ENCODE measurements around the gene MMP20.
"Not testable (repeated sequence)": the region's sequence is repeated elsewhere in the genome, so short reads cannot be mapped to it uniquely, and the experiment has no call there.

Gene MMP20

GRCh38 chr11:102625177-102625576 lies at the start of gene MMP20:
TSS of gene MMP20 (minus strand) at chr11:102625332. CDS start at chr11:102625319, 13 bp downstream.
- DNase-seq (ENCODE audit: low spot score): no peak

DNA sequence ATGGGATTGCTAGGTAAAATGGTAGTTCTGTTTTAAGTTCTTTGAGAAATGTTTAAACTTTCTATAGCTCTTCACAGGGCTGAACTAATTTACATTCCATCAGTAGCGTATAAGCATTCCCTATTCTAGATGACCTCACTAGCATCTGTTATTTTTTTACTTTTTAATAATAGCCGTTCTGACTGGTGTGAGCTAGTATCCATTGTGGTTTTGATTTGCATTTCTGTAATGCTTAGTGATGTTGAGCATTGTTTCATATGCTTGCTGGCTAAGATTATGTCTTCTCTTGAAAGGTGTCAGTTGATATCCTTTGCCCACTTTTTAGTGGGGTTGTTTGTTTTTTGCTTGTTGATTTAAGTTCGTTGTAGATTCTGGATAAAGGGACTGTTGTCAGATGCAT lies 44.5 kb upstream of the MMP20 start:
- DNase-seq (ENCODE audit: low spot score): no peak

DNA sequence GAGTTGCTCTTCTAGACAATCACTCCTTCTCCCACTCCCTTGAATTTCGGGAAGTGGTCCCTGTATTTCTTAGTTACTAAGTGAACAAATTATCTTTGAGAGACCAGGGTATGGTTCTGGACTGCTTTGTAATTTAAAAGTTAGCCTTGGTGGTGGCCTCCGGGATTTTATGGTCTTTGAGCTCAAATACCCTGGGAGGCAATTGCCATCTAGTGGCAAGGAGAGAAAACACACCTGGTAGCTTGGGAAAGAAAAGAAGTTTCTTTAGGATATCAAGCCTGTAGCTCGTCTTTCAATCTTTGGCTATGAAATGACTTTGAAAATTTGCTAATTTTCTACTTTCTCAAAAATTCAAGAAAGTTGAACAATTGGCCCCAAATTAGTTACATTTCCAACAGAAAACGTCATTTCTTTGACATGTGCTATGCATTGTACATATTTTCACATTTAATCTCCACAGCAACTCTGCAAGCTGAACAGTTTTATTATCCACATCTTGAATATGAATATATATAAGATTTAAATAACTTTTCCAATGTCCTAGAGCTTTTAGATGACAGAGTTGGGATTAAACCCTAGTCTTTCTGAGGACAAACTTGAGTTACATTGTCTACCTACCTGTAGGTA lies 41.3 kb upstream of the MMP20 start:
- DNase-seq (ENCODE audit: low spot score): peak; percentile 18

GRCh38 chr11:102664001-102664752 lies 39.0 kb upstream of the MMP20 start:
- DNase-seq (ENCODE audit: low spot score): no peak

- no peak for DNase-seq (ENCODE audit: low spot score)
Observed at GRCh38 chr11:102662607-102663006, 37.5 kb upstream of the MMP20 start.

DNA sequence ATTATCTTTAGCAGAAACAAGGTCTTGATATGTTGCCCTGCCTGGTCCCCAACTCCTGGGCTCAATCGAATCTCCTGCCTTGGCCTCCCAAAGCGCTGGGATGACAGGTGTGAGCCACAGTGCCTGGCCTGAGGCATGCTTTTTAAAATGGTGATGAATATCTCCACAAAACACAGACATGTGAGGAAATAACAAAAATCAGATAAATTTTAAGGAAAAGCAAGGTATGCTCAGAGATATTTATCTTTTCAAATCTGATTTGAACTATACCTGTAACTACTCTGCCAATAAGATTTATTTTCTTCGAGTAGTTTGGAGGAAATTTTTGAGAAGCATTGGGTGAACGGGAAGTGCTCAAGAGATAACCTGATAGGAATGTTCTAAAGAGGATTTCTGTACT lies 35.9 kb upstream of the MMP20 start:
- no peak for DNase-seq (ENCODE audit: low spot score)

DNA sequence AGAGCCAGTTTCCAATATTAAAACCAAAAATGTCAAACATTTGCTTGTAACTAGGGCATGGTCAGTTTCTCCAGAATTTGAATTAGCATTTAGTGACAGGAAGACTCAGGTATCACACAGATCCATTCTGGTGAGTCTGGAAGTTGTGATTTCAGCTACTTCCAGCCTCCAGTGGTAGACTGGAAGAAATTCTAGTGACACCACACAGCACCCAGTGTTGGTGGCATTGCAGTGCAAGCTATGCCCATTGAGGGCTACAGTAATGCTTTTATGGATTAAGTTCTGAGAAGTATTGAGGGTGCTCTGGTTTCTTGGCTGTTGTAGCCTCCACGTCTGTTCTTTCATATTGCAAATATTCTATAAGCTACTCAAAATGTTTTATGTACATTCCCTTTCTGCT lies 31.4 kb upstream of the MMP20 start:
- DNase-seq (ENCODE audit: low spot score): no peak

GRCh38 chr11:102655547-102655946 lies 30.4 kb upstream of the MMP20 start:
- no peak for DNase-seq (ENCODE audit: low spot score)

- no peak for DNase-seq (ENCODE audit: low spot score)
Observed at GRCh38 chr11:102654761-102655160, 29.6 kb upstream of the MMP20 start.

DNA sequence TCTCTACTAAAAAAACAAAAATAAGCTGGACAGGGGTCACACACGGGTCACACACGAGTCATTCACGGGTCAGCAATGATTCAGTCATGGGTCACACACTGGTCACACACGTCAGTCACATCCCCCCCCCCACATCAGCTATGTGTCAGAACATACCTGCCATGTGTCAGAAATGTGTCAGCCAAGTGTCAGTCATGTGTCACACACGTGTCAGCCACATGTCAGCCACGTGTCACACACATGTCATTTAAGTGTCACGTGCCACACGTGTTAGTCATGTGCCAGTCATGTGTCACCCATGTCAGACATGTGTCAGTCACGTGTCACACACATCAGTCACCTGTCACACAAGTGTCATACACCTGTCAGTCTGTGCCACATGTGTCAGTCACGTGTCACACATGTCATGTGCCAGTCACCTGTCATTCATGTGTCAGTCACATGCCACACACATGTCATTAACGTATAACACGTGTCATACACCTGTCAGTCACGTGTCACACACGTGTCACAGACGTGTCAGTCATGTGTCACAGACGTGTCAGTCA lies 28.7 kb upstream of the MMP20 start:
- no peak for DNase-seq (ENCODE audit: low spot score)

DNA sequence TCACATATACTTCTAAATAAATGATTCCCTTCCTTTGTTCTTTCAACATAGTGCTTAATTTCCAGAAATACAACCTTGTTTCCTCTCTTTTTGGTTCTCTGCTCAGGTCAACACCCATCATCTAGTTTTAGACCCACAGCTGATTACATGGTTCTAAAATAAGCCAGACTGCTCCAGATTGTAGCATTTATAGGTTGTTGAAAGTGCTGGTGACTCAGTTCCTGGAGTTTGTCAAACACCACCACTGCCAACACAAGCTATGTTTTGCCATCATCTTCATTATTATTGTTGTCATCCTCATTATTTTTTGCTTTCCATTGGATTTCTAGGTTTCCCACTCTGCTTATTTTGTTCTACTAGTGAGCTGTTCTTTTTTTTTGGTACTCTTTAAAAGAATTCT lies 22.3 kb upstream of the MMP20 start:
- no peak for DNase-seq (ENCODE audit: low spot score)

GRCh38 chr11:102643941-102644340 lies 18.8 kb upstream of the MMP20 start:
- DNase-seq (ENCODE audit: low spot score): no peak

- DNase-seq (ENCODE audit: low spot score): no peak
Observed at GRCh38 chr11:102640946-102641345, 15.8 kb upstream of the MMP20 start.

- DNase-seq (ENCODE audit: low spot score): no peak
Observed at GRCh38 chr11:102639656-102640055, 14.5 kb upstream of the MMP20 start.

DNA sequence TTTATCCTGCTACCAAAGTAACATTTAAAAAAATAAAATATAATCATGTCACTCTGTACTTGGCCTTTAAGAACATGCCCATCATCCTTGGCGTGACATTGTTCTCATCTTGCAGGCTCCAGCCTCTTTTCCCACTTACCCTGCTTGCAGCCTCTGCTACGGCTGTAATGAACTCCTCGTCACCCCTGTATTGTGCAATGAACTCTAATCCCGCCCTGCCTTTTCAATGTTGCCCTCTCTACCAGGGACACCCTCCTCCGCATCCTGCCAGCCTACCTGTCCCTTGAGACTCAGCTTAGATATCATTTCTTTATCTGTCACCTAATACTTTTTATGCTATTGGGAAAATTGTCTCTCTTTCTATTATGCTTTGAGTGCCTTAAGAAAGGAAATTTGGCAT lies 12.6 kb upstream of the MMP20 start:
- DNase-seq (ENCODE audit: low spot score): no peak

- DNase-seq (ENCODE audit: low spot score): no peak
Observed at GRCh38 chr11:102633385-102634026, 8.4 kb upstream of the MMP20 start.

DNA sequence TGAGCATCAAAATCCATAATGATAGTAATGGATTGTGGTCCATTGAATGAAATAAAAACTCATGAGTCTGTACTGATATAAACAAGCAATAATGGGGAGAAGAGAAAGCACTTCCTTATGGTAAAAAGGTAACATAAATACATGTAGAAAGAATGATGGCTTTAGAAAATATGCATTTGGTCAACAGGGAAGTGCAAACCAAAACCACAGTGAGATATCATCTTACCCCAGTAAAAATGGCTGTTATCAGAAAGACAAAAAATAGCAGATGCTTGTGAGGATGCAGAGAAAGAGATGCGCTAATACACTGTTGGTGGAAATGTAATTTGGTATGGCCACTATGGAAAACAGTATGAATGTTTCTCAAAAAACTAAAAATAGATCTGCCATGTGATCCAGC lies 6.9 kb upstream of the MMP20 start:
- no peak for DNase-seq (ENCODE audit: low spot score)

GRCh38 chr11:102630598-102631448 lies 5.7 kb upstream of the MMP20 start:
- DNase-seq (ENCODE audit: low spot score): no peak

GRCh38 chr11:102629908-102630307 lies 4.8 kb upstream of the MMP20 start:
- not testable (repeated sequence) for DNase-seq (ENCODE audit: low spot score)

DNA sequence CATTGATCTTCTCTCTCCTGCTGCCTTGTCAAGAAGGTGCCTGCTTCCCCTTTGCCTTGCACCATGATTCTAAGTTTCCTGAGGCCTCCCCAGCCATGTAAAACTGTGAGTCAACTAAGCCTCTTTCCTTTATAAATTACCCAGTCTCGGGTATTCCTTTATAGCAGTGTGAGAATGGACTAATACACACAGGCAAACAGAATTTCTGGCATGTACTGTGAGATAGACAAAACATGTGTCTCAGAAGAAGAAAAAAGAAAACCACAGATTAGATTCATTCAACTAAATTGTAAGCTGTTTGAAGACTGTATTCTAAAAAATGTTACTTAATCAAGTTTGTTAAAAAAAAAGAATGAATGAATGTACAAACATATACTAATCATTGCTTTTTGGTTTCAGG lies 1.5 kb upstream of the MMP20 start:
- no peak for DNase-seq (ENCODE audit: low spot score)

GRCh38 chr11:102623998-102624397 lies 1.1 kb downstream of the MMP20 start:
- DNase-seq (ENCODE audit: low spot score): no peak

- no peak for DNase-seq (ENCODE audit: low spot score)
Observed at GRCh38 chr11:102623128-102623527, 2.0 kb downstream of the MMP20 start.

Data from hematopoietic multipotent progenitor cell treated with erythropoietin and hydrocortisone succinate and interleukin-3 and kit ligand, for 17 days (in vitro differentiated cells).